ENCODE measurements around the gene INPP4B. TPM values are rescaled to one million over a fixed set of nuclear protein-coding genes. Genes with fewer than 3 reads are reported as not detected.

The INPP4B gene
- total and polyA plus RNA-seq, 2 donors from 2014 or later, result 2.6 to 18.9 TPM

DNA sequence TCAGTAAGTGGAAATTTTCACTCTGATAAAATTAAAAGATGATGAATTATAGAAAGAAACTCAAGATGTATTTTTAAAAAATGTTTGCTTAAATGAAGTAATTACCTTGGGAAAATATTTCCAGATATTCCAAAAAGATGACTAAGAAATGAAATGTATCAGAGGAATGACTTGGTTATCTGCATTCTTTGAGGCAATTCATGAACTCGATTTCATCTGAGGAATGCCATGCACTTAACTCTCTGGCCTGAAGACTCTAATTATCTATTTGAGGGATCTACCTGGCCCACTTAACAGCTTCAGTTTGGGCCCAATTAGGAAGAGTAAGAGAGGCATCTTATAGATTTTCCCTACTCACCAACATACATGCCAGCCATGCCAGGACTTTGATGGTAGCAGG is 182.3 kb downstream of the INPP4B start:
- TF ChIP-seq, protein P1, sequence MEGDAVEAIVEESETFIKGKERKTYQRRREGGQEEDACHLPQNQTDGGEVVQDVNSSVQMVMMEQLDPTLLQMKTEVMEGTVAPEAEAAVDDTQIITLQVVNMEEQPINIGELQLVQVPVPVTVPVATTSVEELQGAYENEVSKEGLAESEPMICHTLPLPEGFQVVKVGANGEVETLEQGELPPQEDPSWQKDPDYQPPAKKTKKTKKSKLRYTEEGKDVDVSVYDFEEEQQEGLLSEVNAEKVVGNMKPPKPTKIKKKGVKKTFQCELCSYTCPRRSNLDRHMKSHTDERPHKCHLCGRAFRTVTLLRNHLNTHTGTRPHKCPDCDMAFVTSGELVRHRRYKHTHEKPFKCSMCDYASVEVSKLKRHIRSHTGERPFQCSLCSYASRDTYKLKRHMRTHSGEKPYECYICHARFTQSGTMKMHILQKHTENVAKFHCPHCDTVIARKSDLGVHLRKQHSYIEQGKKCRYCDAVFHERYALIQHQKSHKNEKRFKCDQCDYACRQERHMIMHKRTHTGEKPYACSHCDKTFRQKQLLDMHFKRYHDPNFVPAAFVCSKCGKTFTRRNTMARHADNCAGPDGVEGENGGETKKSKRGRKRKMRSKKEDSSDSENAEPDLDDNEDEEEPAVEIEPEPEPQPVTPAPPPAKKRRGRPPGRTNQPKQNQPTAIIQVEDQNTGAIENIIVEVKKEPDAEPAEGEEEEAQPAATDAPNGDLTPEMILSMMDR (IDR thresholded peaks at IDR 0.05; ENCODE audit: borderline replicate concordance, extremely low read depth, insufficient read depth), result no peak
- Histone ChIP-seq H3K27ac (ENCODE audit: low read depth in 2 of 2, low read length in 2 of 2) (no peak overlapping the region), H3K9ac (ENCODE audit: low read length in 3 of 3) (no peak overlapping the region), H3K36me3 (ENCODE audit: control insufficient read depth in 2 of 3, insufficient read depth in 3 of 3, low read length in 3 of 3) (no peaks in the 10 kb centered on the region), H3K4me1 (ENCODE audit: control insufficient read depth in 2 of 3, insufficient read depth in 2 of 3, low read depth in 1 of 3, low read length in 3 of 3) (no peaks in the 10 kb centered on the region), H3K27me3 (ENCODE audit: control insufficient read depth, insufficient read depth, low read length) (no peaks in the 10 kb centered on the region), H3K4me3 (ENCODE audit: low read length in 3 of 3) (no peak overlapping the region), H3K9me3 (ENCODE audit: control insufficient read depth in 2 of 3, insufficient read depth in 1 of 3, low read length in 3 of 3) (peaks cover 0 to 6% (median 2%) of the 10 kb centered on the region in 3 donors)
- DNase-seq (no peak), FAIRE-seq (no peak)
- intact Hi-C loops (cut with DNase I), result no loop called here

DNA sequence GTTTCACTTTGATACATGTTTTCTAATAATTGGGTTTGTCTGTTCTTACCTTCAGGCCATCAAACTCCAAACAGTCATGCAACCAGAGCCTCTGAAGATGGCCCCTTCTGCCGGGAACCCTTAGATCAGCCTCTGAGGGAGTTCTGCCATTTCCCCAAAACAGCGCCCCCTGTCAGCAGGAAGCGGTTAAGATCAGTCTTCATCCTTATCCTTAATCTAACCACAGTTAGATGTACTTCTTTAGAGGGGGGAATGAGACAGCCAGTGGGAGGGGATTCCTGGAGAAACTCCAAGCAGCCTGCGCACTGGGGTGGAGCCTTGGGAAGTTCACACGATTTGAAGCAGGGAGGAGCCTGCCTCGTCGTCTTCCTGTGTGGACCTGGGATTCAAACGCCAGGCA is 185.4 kb downstream of the INPP4B start:
- H3K9ac ChIP-seq (ENCODE audit: low read length in 3 of 3), result no peak overlapping the region
- FAIRE-seq, result no peak
- peaks cover 0 to 22% (median 6%) of the 10 kb centered on the region in 3 donors for H3K9me3 ChIP-seq (ENCODE audit: control insufficient read depth in 2 of 3, insufficient read depth in 1 of 3, low read length in 3 of 3)
- no peak for DNase-seq
- TF ChIP-seq, protein P1 (IDR thresholded peaks at IDR 0.05; ENCODE audit: borderline replicate concordance, extremely low read depth, insufficient read depth), result no peak
- intact Hi-C loops (cut with DNase I), result no loop called here
- H3K4me1 ChIP-seq (ENCODE audit: control insufficient read depth in 2 of 3, insufficient read depth in 2 of 3, low read depth in 1 of 3, low read length in 3 of 3), result no peaks in the 10 kb centered on the region
- no peak overlapping the region for H3K4me3 ChIP-seq (ENCODE audit: low read length in 3 of 3)
- H3K36me3 ChIP-seq (ENCODE audit: control insufficient read depth in 2 of 3, insufficient read depth in 3 of 3, low read length in 3 of 3), result no peaks in the 10 kb centered on the region
- H3K27me3 ChIP-seq (ENCODE audit: control insufficient read depth, insufficient read depth, low read length), result no peaks in the 10 kb centered on the region
- no peak overlapping the region for H3K27ac ChIP-seq (ENCODE audit: low read depth in 2 of 2, low read length in 2 of 2)

DNA sequence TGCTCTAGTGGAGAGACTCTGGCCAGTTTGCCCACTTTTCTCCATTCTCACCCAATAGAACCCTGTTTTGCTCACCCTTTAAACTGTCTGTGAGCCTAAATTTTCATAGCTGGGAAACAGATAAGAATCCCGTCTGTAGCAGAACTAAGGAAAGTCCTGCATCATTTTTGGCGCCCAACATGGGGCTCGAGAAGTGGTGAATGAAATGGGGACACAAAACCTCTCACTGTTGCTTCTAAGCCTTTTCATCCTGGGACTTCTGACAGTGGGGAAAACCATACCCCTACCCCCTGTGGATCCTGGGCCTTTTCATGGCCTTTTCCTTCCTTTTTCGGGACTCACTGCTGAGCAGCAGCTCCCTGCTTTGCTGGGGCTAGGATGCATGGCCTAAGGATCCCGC is 189.9 kb downstream of the INPP4B start:
- FAIRE-seq (no peak), DNase-seq (peak in 2 of 5 donors; percentile 1 to 10)
- intact Hi-C loops (cut with DNase I), result no loop called here
- no peaks in the 10 kb centered on the region for H3K4me1 ChIP-seq (ENCODE audit: control insufficient read depth in 2 of 3, insufficient read depth in 2 of 3, low read depth in 1 of 3, low read length in 3 of 3)
- H3K9me3 ChIP-seq (ENCODE audit: control insufficient read depth in 2 of 3, insufficient read depth in 1 of 3, low read length in 3 of 3), result peaks cover 0 to 37% (median 6%) of the 10 kb centered on the region in 3 donors
- H3K4me3 ChIP-seq (ENCODE audit: low read length in 3 of 3), result no peak overlapping the region
- H3K27ac ChIP-seq (ENCODE audit: low read depth in 2 of 2, low read length in 2 of 2), result no peak overlapping the region
- TF ChIP-seq, protein P1 (IDR thresholded peaks at IDR 0.05; ENCODE audit: borderline replicate concordance, extremely low read depth, insufficient read depth), result no peak
- H3K36me3 ChIP-seq (ENCODE audit: control insufficient read depth in 2 of 3, insufficient read depth in 3 of 3, low read length in 3 of 3), result no peaks in the 10 kb centered on the region
- no peaks in the 10 kb centered on the region for H3K27me3 ChIP-seq (ENCODE audit: control insufficient read depth, insufficient read depth, low read length)
- no peak overlapping the region for H3K9ac ChIP-seq (ENCODE audit: low read length in 3 of 3)

DNA sequence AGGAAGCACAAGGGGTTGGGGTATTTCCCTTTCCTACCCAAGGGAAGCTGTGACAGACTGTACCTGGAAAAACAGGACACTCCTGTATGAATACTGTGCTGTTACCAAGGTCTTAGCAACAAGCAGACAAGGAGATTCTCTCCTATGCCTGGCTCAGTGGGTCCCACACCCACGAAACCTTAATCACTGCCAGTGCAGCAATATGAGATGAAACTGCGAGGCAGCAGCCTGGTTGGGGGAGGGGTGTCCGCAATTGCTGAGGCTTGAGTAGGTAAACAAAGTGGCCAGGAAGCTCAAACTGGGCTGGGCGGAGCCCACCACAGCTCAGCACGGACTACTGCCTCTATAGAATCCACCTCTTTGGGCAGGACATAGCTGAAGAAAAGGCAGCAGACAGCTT is 197.7 kb downstream of the INPP4B start:
- TF ChIP-seq, protein P1 (IDR thresholded peaks at IDR 0.05; ENCODE audit: borderline replicate concordance, extremely low read depth, insufficient read depth), result no peak
- H3K9ac ChIP-seq (ENCODE audit: low read length in 3 of 3), result no peak overlapping the region
- no peaks in the 10 kb centered on the region for H3K36me3 ChIP-seq (ENCODE audit: control insufficient read depth in 2 of 3, insufficient read depth in 3 of 3, low read length in 3 of 3)
- H3K4me3 ChIP-seq (ENCODE audit: low read length in 3 of 3), result no peak overlapping the region
- H3K27me3 ChIP-seq (ENCODE audit: control insufficient read depth, insufficient read depth, low read length), result no peaks in the 10 kb centered on the region
- H3K27ac ChIP-seq (ENCODE audit: low read depth in 2 of 2, low read length in 2 of 2), result no peak overlapping the region
- H3K4me1 ChIP-seq (ENCODE audit: control insufficient read depth in 2 of 3, insufficient read depth in 2 of 3, low read depth in 1 of 3, low read length in 3 of 3), result no peaks in the 10 kb centered on the region
- H3K9me3 ChIP-seq (ENCODE audit: control insufficient read depth in 2 of 3, insufficient read depth in 1 of 3, low read length in 3 of 3), result no peaks in the 10 kb centered on the region
- FAIRE-seq (no peak), DNase-seq (peak in 1 of 5 donors; percentile 1)
- intact Hi-C loops (cut with DNase I), result no loop called here
